Activated gamma-delta T cell (primary cell): Measurements from ENCODE around the gene L1CAM.

Experiments
- DNase-seq: peaks from one replicate; lab custom pipeline; 2025; lab: John Stamatoyannopoulos, UW

The L1CAM gene

DNA sequence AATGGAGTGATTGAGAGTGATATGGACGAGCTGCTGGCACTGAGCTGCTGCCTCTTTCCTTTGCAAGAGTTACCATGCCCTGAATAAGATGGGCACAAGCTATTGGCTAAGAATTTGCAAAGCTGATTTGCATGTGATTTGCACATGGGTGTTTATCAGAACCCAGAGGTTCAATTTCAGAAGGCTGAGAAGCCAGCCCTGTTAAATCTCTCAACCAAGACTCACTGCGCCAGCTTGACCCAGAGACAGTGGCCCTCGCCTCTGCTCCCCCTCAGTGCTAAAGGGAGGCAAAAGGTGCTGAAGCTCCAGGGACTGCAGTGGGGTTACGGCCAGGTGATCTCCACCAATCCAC lies 39.4 kb upstream of the L1CAM start:
- no peak for DNase-seq

DNA sequence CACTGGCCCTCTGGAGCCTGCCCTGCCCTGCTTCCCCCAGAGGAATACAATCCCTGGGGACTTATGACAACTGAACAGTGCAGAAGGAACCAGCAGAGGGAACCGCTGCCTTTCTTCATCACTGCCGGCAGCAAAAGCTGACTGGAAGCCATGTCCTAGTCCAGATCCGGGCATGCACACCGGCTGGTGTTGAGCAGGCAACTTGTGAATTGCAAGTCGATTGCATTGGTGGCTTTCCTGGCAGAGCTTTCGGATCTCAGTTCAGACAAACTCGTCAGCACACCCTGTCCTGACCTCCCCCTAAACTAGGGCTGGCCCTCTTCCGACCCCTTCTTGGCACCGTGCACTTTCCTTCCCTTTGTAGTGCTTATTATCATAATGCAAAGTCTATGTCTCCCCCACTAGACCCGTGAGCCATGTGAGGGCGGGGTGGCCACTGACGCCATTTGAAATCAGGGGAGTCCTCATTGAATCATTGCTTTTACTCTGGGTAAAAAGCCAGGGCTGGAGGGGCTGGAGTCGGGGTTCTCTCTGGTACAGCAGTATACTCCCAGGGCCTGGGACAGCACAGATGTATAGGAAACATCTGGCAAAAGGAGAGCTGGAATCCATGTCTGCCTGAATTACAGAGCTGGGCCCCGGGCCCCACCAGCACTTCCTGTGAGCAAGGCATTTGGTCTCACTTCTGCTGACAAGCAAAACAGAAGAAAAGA lies 38.3 kb upstream of the L1CAM start:
- no peak for DNase-seq

DNA sequence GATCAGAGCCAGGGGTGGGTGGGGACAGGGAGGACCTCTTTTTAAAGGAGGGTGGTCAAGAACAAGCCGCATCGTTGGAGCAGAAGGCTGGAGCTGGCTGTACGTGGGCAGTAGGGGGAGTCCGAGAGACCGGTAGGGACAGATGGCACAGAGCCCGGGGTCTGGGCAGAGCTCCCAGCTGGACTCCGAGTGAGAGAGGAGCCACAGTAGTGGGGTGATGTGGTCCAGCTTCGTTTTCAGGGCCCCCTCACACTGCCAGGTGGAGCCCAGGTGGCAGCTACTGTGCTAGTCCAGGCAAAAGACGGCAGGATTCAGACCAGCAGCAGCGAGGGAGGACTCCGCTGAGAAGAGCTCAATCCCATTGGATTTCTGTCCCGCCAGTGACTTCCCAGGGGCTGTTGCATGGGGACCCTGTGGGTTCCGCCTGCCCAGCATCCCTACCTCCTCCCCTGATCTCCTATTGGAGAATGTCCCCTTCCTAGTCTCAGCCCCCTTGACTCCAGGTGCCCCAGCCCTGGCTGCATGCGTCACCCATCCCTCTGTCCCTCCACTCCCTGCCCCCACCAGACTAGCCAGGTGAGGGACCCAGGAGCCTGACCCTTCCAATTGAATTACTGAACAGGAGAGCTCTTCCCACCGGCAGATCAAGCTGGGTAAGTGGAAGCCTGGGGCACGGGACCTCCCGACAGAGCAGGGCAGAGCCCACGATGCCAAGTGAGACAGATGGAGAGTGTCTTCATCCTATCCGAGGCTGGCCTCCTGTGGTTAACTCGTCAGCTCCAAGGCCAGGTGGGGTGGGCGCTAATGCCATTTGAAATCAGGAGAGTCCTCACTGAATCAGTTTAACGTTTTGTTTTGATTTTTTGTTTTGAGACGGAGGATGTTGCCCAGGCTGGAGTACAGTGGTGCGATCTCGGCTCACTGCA lies 37.2 kb upstream of the L1CAM start:
- DNase-seq, result no peak

DNA sequence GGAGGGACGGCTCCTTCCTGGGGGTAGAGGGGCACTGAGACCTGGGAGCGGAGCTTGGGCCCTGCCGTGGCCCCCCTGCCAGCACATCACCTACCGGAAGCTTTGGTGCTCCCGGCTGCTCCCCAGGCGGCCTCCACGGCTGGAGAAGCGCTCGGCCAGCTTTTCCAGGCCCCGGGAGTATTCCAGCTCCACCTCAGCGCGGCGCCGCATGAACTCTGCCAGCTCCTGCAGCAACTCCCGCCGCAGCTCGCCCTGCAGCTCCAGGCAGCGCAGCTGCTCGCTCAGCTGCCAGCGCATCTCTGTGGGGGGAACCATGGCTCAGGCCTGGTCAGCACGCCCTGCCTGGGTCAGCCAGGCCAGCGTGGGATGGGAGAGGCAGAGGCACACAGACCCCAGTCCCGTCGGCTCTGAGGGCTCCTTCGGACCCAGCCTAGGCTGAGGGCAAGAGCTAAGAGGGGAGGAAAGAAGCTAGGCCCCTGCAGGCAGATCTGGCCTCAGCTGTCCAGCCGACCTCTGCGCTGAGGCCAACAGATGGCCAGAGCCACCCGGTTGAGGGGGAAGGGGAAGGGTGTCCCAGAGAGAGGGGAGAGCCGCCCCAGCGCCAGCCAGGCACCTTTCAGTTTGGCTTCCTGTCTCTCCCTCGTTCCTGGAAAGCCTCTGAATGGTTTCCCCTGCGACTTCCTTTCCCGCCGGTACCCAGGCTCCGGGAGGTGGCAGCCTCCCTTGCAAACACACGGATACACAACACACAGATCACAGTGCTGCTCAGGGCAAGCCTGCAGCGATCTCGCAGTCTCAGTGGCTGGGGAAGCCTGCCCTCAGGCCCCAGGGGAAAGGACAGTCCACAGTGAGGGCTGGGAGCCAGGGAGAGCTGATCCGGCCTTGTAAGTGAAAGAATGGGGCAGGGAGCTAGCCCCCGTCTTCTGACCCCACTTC lies 35.8 kb upstream of the L1CAM start:
- no peak for DNase-seq

DNA sequence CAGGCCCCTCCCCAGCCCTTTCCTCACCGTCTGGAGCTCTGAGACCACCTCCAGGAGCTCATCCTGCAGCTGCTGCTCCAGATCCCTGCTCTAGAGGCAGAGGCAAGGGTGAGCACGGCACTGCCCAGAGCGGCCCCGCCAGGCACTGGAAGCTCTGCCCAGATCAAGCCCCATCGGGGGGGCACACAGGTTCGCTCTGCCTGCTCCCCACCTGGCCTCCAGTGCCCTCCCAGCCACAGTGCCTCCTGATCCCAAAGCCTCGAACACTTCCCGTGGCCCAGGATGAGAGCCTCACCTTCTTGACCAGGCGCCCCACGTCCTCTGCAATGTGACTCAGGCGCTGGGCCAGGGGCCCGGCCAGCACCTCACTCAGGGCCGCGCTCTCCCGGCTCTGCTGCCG lies 35.1 kb upstream of the L1CAM start:
- DNase-seq, result no peak

DNA sequence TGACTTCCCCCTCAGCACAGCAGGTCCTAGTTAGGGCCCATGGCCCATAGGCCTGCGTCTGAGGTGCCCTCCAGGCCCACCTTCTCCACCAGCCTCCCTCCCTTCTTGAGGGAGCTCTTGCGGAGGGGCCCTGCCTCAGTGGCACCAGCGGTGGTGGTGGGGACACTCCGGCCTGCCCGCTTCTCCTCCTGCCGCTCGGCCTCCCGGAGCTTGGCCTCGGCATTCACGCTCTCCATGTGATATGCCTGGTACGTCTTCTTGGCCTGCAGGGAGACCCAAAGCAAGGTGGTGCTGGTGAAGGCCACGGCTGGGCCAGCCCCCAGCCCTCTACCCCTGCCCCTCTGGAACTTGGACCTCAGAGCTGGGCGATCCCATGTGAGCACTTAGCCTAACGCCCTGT lies 34.6 kb upstream of the L1CAM start:
- DNase-seq, result no peak

DNA sequence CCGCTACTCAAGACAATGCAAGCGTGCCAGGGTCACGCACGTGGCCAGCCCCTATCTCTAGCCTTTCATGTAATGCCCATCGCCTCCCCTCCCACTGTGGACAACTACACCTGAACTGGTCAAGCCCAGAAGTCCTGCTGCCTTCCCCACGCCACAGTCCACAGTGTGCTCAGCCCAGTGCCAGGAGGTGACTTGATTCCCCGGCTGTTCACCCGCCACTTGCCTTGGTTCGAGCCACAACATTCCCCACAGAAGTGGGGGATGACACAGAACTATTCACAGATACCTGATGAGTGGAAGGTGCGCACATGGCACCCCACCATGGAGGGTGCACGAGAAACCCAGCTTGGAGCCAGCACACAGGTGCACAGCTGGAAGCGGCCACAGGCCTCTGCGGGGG lies 33.3 kb upstream of the L1CAM start:
- DNase-seq, result no peak

DNA sequence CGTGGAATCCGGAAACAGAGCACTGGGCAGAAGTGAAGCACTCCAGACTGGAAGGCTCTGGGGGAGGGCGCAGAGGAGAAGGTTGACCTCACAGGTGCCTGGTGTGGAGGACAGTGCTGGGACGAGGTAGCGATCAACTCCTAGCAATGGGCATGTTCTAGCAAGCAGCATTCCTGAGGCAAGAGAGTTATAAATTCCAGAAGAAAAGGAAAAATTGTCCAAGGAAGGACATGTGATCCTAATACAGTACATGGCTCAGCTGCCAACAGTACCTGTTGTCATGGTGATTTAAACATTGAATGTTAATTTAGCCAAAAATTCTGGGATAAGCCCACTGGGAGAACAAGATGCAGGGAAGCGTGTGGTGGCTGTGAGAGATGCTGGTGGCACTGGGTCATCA lies 31.9 kb upstream of the L1CAM start:
- DNase-seq, result no peak

DNA sequence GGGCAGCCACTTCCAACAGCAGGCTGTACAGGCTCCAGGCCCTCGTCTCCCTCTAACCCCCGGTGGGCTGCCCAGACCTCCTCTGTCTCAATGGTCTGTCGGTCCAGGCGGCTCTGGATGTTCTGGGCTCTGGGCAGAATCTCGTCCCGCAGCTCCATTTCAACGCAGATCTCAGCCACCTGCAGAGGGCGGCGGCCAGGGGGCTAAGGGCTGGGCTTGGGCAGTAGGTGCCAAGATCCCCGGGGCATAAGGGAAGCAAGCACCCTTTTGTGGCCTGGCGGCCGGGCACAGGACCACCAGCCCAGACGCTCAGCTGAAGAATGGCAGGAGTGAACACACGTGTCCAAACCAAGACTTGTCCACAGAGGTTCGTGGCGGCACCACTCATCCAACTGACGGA lies 27.7 kb upstream of the L1CAM start:
- DNase-seq, result no peak

DNA sequence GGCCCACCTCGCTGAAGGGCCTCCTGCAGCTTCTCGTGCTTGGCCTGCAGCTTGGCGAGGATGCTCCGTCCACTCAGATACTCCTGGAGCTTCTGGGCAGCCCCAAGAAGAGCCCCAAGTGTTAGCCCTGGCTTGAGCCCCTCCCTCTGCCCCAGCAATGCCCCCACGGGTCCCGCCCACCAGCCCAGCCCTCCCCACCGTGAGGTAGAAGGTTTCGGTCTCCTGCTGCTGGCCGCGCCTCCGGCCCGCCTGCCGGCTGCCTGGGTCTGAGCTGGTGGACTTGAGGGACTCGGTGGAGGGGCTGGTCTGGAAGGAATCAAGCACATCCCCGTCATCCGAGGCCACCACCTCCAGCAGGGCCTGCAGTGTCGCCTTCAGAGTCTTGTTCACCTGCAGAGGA lies 27.2 kb upstream of the L1CAM start:
- DNase-seq, result no peak

DNA sequence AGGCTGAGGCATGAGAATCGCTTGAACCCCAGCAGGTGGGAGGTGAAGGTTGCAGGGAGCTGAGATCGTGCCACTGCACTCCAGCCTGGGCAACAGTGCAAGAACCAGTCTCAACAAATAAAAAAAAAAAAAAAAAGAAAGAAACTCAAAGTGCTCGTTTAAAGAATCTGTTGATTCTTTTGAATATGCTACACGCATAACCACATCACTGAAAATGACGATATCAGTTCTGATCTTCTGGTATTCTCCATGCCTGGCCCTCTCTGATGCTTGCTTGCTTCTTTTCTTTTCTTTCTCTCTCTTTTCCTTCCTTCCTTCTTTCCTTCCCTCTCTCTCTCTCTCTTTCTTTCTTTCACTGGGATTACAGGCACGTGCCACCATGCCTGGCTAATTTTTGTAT lies 25.8 kb upstream of the L1CAM start:
- DNase-seq, result no peak

DNA sequence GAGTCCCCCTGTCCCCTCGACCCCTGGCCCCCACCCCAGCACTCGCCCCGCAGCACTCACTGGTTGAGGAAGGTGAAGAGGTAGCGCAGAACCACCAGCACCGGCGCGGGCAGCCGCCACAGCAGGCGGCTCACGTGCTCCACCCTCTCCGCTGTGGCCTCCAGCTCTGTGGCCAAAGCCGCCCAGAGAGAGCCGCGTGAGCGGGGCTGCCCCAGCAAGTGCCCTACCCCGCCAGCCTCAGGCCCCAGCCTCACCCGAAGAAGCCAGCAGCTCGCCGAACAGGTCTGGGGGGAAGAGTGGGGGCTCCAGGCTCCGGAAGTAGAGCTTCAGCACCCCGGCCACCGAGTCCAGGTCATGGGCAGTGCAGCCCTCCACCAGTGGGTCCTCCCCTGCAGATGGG lies 24.5 kb upstream of the L1CAM start:
- no peak for DNase-seq

DNA sequence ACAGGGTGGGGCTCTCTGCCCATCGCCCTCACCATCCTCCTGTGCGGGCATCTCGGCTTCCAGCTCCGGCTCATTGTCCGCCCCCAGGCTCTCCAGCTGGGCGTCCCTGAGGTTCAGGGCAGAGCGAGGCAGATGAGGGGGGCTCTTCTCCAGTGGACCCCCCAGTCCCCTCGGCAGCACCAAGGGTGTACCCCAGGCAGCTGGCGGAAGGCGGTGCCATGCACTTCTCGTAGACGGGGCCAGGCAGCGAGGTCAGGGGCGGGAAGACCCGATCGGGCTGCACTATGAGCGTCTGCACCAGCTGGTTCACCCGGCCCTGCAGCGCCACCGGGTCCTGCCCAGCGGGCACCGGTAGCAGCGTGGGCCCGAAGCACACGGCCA lies 24.0 kb upstream of the L1CAM start:
- DNase-seq, result no peak

DNA sequence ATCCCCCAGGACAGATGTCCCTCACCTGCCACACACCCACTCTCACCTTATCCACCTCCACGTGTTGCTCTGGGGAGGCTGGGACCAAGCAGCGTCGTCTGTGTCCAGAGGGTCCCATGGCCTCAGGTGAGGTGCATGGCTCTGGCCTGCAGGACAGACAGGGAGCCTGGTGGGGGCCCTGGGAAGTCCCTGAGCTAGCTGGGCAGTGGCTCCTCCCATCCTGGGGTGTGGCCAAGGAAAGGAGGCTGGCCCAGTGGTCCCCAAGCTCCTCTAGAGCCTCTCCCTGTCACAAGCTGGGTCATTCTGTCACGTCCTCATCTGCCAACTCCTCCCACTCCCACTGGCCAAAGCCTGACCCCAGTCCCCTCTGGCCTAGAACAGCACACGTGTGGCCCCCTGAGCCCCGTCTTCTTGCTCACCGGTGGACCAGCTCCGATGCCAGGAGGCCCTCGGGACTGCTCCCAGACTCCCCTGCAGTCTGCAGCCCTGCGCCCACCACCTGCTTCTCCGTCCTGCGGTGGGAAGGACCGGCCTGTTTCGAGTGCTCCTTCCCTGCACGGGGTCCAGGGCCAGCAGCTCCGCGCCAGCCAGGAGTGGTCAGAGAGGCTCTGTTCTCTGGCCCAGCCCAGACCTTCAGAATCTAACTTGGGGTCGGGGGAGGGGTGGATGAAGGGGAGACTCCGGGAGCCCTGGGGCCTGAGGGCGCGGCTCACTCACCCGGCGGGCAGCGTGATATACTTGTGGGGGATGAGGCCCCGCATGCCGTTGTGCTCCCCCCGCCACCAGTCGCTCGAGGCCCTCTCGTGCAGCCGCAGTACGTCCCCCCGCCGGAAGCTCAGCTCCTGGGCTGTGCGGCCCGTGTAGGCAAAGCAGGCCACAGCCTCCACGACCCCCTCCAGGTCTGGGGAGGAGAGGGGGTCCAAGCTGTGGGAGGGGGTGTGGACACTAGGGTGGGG lies 23.3 kb upstream of the L1CAM start:
- no peak for DNase-seq

DNA sequence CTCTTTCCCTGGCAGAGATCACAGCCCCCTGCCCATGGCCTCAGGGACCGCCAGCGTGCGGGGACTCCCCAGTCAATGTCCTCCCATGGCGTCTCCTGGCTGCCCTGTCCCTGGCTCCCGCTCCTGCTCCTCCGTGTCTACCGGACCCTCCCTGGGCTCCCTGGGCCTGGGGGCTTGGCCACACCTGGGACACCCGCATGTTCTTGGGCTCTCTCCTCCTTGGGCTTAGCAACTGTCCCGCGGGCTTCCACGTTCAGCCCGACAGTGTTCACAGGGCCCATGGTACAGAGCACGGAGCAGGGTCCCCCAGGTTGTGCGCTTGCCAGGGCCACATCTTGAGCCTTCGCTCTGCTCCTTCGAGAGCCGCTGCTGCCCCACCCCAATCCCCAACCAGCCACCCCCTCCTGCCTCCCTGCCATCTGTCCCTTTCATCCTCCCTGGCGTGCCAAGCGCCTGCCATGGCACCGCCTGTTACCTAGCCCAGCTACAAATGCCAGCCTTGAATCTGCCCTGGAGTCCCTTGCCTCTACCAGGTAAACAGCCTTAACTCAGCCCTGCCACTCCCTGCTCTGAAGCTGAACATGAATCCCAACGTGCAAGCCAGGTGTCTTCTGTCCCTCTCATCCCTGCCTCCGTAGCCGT lies 22.4 kb upstream of the L1CAM start:
- no peak for DNase-seq

DNA sequence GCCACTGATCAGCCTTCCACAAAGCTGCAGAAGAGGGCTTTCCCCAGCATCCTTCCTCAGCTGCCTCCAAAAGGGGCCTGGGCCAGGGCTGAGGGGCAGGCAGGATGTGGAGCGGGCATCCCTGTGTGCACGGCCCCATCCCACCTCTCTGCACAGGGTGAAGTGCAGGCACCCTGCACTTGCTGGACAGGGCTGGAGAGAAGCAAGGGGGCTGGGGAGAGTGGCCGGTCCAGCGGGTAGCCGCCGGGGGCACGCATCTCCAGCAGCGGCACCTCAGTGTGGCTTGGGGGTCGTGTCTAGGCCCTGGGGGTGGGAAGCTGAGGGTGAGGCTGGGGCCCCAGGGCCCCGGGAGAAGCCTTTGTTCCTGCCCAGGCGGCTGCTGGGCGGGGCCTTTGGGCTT lies 21.5 kb upstream of the L1CAM start:
- no peak for DNase-seq

DNA sequence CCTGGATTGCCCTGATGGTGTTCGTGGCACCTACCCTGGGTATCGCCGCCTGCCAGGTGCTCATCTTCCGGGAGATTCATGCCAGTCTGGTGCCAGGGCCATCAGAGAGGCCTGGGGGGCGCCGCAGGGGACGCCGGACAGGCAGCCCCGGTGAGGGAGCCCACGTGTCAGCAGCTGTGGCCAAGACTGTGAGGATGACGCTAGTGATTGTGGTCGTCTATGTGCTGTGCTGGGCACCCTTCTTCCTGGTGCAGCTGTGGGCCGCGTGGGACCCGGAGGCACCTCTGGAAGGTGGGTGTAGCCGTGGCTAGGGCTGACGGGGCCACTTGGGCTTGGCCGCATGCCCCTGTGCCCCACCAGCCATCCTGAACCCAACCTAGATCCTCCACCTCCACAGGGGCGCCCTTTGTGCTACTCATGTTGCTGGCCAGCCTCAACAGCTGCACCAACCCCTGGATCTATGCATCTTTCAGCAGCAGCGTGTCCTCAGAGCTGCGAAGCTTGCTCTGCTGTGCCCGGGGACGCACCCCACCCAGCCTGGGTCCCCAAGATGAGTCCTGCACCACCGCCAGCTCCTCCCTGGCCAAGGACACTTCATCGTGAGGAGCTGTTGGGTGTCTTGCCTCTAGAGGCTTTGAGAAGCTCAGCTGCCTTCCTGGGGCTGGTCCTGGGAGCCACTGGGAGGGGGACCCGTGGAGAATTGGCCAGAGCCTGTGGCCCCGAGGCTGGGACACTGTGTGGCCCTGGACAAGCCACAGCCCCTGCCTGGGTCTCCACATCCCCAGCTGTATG lies 20.3 kb upstream of the L1CAM start:
- DNase-seq, result peak; percentile 48

DNA sequence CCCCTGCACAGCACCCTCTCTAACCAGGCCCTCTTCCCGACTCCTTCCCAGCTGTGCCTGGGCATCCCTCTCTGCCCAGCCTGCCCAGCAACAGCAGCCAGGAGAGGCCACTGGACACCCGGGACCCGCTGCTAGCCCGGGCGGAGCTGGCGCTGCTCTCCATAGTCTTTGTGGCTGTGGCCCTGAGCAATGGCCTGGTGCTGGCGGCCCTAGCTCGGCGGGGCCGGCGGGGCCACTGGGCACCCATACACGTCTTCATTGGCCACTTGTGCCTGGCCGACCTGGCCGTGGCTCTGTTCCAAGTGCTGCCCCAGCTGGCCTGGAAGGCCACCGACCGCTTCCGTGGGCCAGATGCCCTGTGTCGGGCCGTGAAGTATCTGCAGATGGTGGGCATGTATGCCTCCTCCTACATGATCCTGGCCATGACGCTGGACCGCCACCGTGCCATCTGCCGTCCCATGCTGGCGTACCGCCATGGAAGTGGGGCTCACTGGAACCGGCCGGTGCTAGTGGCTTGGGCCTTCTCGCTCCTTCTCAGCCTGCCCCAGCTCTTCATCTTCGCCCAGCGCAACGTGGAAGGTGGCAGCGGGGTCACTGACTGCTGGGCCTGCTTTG lies 19.6 kb upstream of the L1CAM start:
- no peak for DNase-seq
